Ishikawa (cell line): ENCODE results near the gene BEND6.

ENCODE experiments used
- CEBPB ChIP-seq: IDR thresholded peaks from 2 replicates; pipeline ENCODE4 v1.6.1; 2012
- CREB1 ChIP-seq: IDR thresholded peaks from 2 replicates; pipeline ENCODE4 v1.6.1; 2012; ENCODE audit warnings: low read depth
- FOXM1 ChIP-seq: IDR thresholded peaks from 2 replicates; pipeline ENCODE4 v1.6.1; 2012; ENCODE audit warnings: low read depth, borderline replicate concordance
- RAD21 ChIP-seq: IDR thresholded peaks from 2 replicates; pipeline ENCODE4 v1.6.1; 2012; ENCODE audit warnings: low read depth
- TAF1 ChIP-seq: IDR thresholded peaks from 2 replicates; pipeline ENCODE4 v1.6.1; 2012; ENCODE audit warnings: low read depth, mild to moderate bottlenecking
- TCF12 ChIP-seq: IDR thresholded peaks from 2 replicates; pipeline ENCODE4 v1.6.1; 2012; ENCODE audit warnings: low read depth
- YY1 ChIP-seq: IDR thresholded peaks from 2 replicates; pipeline ENCODE4 v1.6.1; 2012; ENCODE audit warnings: low read depth
- TF ChIP-seq, protein P1 (sequence below): IDR thresholded peaks from 2 replicates; pipeline ENCODE4 v1.6.1; 2012
- TF ChIP-seq, protein P2 (sequence below): IDR thresholded peaks from 2 replicates; pipeline ENCODE4 v1.6.1; 2012; ENCODE audit warnings: low read depth, mild to moderate bottlenecking
- TF ChIP-seq, protein P3 (sequence below): IDR thresholded peaks from 2 replicates; pipeline ENCODE4 v1.6.1; 2012

DNA sequence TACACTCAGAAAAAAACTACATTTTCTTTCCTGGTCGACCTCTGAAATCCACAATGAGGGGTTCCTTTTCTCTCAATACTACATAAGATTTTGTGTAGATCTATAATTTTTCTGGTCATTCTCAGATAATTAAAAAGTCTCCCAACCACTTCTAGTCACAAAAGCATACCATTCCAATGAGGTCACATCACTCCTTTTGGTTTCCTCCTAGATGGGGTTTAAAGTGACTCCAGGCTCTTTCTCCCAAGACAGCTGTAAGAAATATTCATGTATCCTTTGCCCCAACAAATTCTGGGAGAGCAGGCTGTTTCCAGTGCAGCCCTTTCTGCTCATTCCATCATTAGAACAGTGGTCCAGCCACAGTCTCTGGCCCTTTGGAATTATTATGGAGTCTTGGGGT is 43.1 kb upstream of the BEND6 start:
- no peak for TF ChIP-seq CREB1
- TF ChIP-seq, protein P1, sequence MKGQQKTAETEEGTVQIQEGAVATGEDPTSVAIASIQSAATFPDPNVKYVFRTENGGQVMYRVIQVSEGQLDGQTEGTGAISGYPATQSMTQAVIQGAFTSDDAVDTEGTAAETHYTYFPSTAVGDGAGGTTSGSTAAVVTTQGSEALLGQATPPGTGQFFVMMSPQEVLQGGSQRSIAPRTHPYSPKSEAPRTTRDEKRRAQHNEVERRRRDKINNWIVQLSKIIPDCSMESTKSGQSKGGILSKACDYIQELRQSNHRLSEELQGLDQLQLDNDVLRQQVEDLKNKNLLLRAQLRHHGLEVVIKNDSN: no peak
- TF ChIP-seq, protein P2, sequence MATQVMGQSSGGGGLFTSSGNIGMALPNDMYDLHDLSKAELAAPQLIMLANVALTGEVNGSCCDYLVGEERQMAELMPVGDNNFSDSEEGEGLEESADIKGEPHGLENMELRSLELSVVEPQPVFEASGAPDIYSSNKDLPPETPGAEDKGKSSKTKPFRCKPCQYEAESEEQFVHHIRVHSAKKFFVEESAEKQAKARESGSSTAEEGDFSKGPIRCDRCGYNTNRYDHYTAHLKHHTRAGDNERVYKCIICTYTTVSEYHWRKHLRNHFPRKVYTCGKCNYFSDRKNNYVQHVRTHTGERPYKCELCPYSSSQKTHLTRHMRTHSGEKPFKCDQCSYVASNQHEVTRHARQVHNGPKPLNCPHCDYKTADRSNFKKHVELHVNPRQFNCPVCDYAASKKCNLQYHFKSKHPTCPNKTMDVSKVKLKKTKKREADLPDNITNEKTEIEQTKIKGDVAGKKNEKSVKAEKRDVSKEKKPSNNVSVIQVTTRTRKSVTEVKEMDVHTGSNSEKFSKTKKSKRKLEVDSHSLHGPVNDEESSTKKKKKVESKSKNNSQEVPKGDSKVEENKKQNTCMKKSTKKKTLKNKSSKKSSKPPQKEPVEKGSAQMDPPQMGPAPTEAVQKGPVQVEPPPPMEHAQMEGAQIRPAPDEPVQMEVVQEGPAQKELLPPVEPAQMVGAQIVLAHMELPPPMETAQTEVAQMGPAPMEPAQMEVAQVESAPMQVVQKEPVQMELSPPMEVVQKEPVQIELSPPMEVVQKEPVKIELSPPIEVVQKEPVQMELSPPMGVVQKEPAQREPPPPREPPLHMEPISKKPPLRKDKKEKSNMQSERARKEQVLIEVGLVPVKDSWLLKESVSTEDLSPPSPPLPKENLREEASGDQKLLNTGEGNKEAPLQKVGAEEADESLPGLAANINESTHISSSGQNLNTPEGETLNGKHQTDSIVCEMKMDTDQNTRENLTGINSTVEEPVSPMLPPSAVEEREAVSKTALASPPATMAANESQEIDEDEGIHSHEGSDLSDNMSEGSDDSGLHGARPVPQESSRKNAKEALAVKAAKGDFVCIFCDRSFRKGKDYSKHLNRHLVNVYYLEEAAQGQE: no peak
- no peak for TF ChIP-seq YY1
- no peak for TF ChIP-seq TCF12
- TF ChIP-seq TAF1: no peak
- TF ChIP-seq RAD21: no peak
- TF ChIP-seq CEBPB: no peak
- no peak for TF ChIP-seq FOXM1
- TF ChIP-seq, protein P3, sequence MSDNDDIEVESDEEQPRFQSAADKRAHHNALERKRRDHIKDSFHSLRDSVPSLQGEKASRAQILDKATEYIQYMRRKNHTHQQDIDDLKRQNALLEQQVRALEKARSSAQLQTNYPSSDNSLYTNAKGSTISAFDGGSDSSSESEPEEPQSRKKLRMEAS: no peak
